ENCODE results near the gene LIPN.

Gene LIPN

DNA sequence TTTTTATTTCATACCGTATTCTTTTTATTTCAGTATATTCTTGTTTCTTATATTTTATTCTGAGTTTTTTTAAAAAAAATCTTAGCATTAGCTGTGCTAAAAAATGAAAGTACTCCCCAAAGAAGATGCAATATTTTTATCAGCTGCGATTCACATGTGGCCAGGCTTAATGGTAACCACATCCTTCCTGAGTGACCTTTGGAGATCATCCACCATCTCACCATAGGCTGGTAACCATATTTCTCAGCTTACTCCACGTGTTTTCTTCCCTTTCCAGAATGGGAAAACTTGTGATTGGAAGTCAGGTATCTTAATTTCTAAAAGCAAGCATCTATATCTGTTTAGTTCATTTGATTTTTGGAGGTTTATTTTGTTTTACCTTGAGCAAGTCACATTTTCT lies 23.9 kb downstream of the LIPN start:
- Histone ChIP-seq H3K36me3 (ENCODE audit: control insufficient read depth in 2 of 2, insufficient read depth in 2 of 2, low read length in 2 of 2) (no peaks in the 10 kb centered on the region), H3K27me3 (ENCODE audit: control insufficient read depth in 1 of 2, insufficient read depth in 2 of 2, low read length in 2 of 2) (no peaks in the 10 kb centered on the region), H3K27ac (ENCODE audit: low read length) (no peak overlapping the region), H3K9ac (ENCODE audit: low read length in 2 of 2) (no peak overlapping the region), H3K4me3 (ENCODE audit: low read length in 2 of 2) (no peak overlapping the region), H3K4me1 (ENCODE audit: control insufficient read depth, insufficient read depth, low read length) (no peaks in the 10 kb centered on the region), H3K9me3 (ENCODE audit: control insufficient read depth in 2 of 2, low read length in 2 of 2) (no peaks in the 10 kb centered on the region)

DNA sequence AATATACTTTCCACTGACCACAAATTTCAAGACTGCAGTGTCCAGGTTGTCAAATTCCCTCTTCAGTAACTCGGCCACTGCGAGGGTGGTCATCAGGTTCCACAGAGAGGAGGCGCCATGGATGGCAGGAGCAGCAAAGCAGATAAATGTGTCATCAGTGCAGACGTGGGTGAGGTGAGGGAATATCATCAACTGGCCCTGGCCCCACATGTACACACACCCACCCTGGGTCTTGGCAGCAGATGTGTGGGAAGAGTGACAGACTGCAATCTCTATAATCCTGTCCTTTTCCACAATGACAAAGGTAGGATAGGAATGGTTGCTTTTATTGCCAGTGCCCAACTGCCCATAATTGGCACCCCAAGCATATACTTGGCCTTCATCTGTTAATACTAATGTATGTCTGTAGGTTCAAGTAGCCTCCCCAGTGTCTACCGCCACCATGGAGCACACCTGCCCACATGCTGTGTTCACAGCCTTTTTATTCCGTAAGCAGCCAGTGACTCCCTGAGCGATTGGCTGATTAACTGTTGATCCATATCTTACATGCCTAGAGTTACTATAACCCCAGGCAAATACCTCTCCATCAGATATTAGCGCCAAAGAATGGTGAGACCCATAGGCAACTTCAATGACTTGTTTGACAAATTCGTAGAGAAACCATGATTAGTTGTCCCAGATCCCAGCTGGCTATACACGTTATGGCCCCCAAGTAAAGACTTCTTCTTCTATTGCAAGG lies 26.4 kb downstream of the LIPN start:
- H3K4me3 ChIP-seq (ENCODE audit: low read length in 2 of 2), result no peak overlapping the region
- no peak overlapping the region for H3K27ac ChIP-seq (ENCODE audit: low read length)
- H3K4me1 ChIP-seq (ENCODE audit: control insufficient read depth, insufficient read depth, low read length), result no peaks in the 10 kb centered on the region
- H3K9me3 ChIP-seq (ENCODE audit: control insufficient read depth in 2 of 2, low read length in 2 of 2), result no peaks in the 10 kb centered on the region
- H3K27me3 ChIP-seq (ENCODE audit: control insufficient read depth in 1 of 2, insufficient read depth in 2 of 2, low read length in 2 of 2), result no peaks in the 10 kb centered on the region
- H3K9ac ChIP-seq (ENCODE audit: low read length in 2 of 2), result no peak overlapping the region
- no peaks in the 10 kb centered on the region for H3K36me3 ChIP-seq (ENCODE audit: control insufficient read depth in 2 of 2, insufficient read depth in 2 of 2, low read length in 2 of 2)

DNA sequence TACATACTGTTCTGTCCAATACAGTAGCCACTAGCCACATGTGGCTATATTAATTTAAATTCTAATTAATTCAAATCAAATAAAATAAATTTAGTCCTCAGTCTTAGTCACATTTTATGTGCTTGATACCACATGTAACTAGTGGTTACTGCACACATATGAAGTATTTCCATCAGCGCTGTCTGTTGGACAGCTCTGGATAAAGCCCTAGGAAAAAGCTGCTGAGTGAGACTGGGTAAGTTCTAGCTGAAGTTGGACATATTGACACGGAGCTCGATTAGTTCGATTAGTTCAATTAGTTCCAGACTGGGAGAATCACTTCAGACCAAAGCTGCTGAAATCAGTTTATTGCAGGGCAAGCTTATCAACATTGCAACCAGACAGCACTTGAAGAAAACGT lies 27.6 kb downstream of the LIPN start:
- Histone ChIP-seq H3K9me3 (ENCODE audit: control insufficient read depth in 2 of 2, low read length in 2 of 2) (no peaks in the 10 kb centered on the region), H3K27me3 (ENCODE audit: control insufficient read depth in 1 of 2, insufficient read depth in 2 of 2, low read length in 2 of 2) (no peaks in the 10 kb centered on the region), H3K4me1 (ENCODE audit: control insufficient read depth, insufficient read depth, low read length) (no peaks in the 10 kb centered on the region), H3K36me3 (ENCODE audit: control insufficient read depth in 2 of 2, insufficient read depth in 2 of 2, low read length in 2 of 2) (no peaks in the 10 kb centered on the region), H3K9ac (ENCODE audit: low read length in 2 of 2) (no peak overlapping the region), H3K4me3 (ENCODE audit: low read length in 2 of 2) (no peak overlapping the region), H3K27ac (ENCODE audit: low read length) (no peak overlapping the region)

DNA sequence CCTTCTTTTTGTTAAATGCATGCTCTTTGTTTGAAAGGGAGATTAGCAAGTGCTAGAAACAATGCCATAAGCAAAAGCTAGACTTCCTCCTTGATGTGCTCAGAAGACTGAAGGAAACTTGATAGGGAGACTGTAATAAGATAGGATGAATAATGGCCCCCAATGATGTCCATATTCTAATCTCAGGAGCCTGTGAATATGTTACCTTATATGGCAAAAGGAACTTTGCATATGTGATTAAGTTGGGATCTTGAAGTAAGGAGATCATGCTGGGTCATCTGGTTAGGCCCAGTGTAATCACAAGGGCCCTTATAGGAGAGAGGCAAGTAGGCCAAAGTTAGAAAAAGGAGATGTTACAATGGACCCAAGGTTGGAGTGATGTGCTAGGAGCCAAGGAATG lies 29.1 kb downstream of the LIPN start:
- Histone ChIP-seq H3K4me1 (ENCODE audit: control insufficient read depth, insufficient read depth, low read length) (no peaks in the 10 kb centered on the region), H3K9me3 (ENCODE audit: control insufficient read depth in 2 of 2, low read length in 2 of 2) (no peaks in the 10 kb centered on the region), H3K4me3 (ENCODE audit: low read length in 2 of 2) (no peak overlapping the region), H3K27me3 (ENCODE audit: control insufficient read depth in 1 of 2, insufficient read depth in 2 of 2, low read length in 2 of 2) (no peaks in the 10 kb centered on the region), H3K36me3 (ENCODE audit: control insufficient read depth in 2 of 2, insufficient read depth in 2 of 2, low read length in 2 of 2) (no peaks in the 10 kb centered on the region), H3K9ac (ENCODE audit: low read length in 2 of 2) (no peak overlapping the region), H3K27ac (ENCODE audit: low read length) (no peak overlapping the region)

DNA sequence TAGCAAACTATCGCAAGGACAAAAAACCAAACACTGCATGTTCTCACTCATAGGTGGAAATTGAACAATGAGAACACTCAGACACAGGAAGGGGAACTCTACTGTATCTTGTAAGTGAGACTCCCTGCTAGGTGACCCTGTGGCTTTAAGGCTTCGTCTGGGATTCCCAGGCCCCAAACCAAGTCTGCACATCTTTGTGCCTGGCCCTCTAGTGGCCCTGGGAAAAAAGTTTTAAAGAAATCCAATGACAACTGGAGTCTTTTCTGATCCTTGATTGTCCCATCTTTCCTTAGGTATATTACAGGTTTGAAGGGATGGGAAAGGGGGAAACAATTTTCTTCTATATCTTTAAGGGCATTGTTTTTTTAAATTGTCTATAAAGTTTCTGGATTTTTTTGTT lies 32.1 kb downstream of the LIPN start:
- Histone ChIP-seq H3K4me3 (ENCODE audit: low read length in 2 of 2) (no peak overlapping the region), H3K36me3 (ENCODE audit: control insufficient read depth in 2 of 2, insufficient read depth in 2 of 2, low read length in 2 of 2) (no peaks in the 10 kb centered on the region), H3K4me1 (ENCODE audit: control insufficient read depth, insufficient read depth, low read length) (no peaks in the 10 kb centered on the region), H3K9me3 (ENCODE audit: control insufficient read depth in 2 of 2, low read length in 2 of 2) (no peaks in the 10 kb centered on the region), H3K27me3 (ENCODE audit: control insufficient read depth in 1 of 2, insufficient read depth in 2 of 2, low read length in 2 of 2) (no peaks in the 10 kb centered on the region), H3K9ac (ENCODE audit: low read length in 2 of 2) (no peak overlapping the region), H3K27ac (ENCODE audit: low read length) (no peak overlapping the region)

DNA sequence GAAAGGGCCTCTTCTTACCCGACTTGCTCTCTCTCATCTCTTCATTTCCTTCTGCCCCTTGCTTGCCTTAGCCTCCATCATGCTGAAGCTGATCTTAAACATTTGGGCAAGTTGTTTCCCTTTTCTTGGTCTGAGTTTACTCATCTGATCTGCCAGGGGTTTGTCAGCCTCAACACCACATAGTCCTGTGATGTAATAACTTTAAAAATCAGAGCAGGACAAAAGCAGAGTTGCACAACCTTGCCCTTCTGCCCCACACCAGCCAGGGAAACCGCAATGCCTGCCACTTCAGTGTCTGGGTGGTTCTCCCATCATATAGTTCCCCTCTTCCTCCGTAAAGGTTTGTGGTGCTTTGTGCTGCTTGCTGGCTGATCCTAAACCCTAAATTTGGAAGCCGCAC lies 32.8 kb downstream of the LIPN start:
- H3K4me3 ChIP-seq (ENCODE audit: low read length in 2 of 2), result no peak overlapping the region
- no peaks in the 10 kb centered on the region for H3K36me3 ChIP-seq (ENCODE audit: control insufficient read depth in 2 of 2, insufficient read depth in 2 of 2, low read length in 2 of 2)
- H3K27me3 ChIP-seq (ENCODE audit: control insufficient read depth in 1 of 2, insufficient read depth in 2 of 2, low read length in 2 of 2), result no peaks in the 10 kb centered on the region
- no peak overlapping the region for H3K9ac ChIP-seq (ENCODE audit: low read length in 2 of 2)
- H3K4me1 ChIP-seq (ENCODE audit: control insufficient read depth, insufficient read depth, low read length), result no peaks in the 10 kb centered on the region
- no peak overlapping the region for H3K27ac ChIP-seq (ENCODE audit: low read length)
- no peaks in the 10 kb centered on the region for H3K9me3 ChIP-seq (ENCODE audit: control insufficient read depth in 2 of 2, low read length in 2 of 2)

DNA sequence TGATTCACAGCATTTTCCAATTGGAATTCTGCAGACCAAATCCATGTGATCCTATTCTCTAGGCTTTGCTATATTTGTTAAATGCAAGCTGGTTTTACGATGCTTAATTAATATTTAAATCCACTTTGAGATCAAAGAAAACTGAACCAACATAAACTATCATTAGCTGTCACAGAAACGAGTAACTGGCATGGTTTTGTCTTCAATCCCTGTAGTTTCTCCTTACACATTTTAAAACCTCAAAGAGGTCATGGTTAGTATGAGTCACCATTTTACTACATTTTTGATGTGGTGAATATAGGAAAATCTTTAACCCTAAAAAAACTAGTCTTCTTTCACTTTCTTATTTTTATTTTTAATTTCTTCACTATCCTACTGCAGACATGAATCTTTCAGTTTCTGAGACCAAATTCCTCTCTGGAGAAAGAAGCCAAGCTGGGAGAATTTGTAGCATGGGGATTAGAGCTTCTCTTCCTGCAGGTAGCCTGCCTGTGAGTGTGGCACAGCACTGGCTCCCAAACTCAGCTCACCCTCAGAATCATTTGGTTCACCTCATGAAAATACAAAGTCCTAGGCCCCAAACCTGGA lies 34.0 kb downstream of the LIPN start:
- Histone ChIP-seq H3K9me3 (ENCODE audit: control insufficient read depth in 2 of 2, low read length in 2 of 2) (no peaks in the 10 kb centered on the region), H3K9ac (ENCODE audit: low read length in 2 of 2) (no peak overlapping the region), H3K4me1 (ENCODE audit: control insufficient read depth, insufficient read depth, low read length) (no peaks in the 10 kb centered on the region), H3K27ac (ENCODE audit: low read length) (no peak overlapping the region), H3K4me3 (ENCODE audit: low read length in 2 of 2) (no peak overlapping the region), H3K27me3 (ENCODE audit: control insufficient read depth in 1 of 2, insufficient read depth in 2 of 2, low read length in 2 of 2) (no peaks in the 10 kb centered on the region), H3K36me3 (ENCODE audit: control insufficient read depth in 2 of 2, insufficient read depth in 2 of 2, low read length in 2 of 2) (no peaks in the 10 kb centered on the region)

DNA sequence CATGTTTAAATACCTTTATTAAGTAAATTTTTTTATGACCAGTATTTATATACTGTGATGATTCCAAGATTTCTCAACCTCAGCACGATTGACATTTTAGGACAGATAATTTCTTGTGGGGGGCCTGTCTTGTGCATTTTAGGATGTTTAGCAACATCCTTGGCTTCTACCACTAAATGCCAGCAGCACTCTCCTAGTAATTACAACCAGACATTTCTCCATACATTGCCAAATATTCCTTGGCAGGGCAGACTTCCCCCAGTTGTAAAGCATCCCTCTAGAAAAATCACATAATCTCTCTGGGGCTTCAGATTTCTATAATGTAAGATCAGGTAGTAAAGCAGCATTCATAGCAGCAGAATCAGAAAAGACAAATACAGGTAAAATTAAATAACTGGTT lies 34.9 kb downstream of the LIPN start:
- Histone ChIP-seq H3K27me3 (ENCODE audit: control insufficient read depth in 1 of 2, insufficient read depth in 2 of 2, low read length in 2 of 2) (no peaks in the 10 kb centered on the region), H3K4me1 (ENCODE audit: control insufficient read depth, insufficient read depth, low read length) (no peaks in the 10 kb centered on the region), H3K36me3 (ENCODE audit: control insufficient read depth in 2 of 2, insufficient read depth in 2 of 2, low read length in 2 of 2) (no peaks in the 10 kb centered on the region), H3K9me3 (ENCODE audit: control insufficient read depth in 2 of 2, low read length in 2 of 2) (no peaks in the 10 kb centered on the region), H3K27ac (ENCODE audit: low read length) (no peak overlapping the region), H3K4me3 (ENCODE audit: low read length in 2 of 2) (no peak overlapping the region), H3K9ac (ENCODE audit: low read length in 2 of 2) (no peak overlapping the region)

DNA sequence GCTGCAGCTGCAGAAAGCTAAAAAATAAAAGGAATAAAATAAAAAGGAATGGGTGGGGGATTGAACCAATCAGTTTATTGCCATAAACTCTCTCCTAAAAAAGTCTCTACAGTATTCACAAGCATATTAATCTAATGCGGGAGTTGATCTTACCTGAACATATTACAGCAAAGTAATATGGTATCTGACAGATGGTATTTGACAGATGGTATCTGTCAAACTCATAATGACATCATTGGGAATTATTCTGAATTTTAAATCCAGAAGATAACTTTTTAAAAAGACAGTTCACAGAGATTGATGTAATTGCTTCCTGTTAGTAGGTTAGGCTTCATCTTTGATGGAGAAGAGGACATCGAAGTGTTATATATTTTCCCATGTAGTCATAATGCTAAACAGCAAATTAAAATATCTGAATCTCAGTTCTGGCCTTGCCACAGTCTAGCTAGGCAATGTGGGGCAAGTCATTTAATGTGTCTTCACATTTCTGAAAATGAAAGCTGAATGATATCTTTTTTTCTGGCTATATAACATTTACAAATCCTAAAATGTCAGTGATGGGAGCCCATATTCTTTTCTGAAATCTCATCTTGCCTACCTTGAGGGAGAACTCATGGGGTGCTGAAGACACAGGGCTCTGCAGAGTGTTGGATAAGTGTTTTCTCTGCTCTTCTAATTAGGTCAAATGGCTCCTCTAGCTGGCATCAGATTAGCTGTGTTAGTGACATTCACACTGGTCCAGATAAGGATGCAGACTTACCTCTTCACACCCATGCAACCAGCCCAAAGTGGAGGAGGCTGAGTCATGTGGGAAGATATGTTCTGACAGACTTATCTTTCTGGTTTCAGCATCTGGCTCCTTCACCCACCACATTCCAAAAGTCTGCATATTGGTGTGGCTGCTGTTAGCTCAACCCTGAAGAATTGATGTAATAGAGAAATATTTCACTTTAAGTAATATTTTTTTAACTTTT lies 40.6 kb downstream of the LIPN start:
- Histone ChIP-seq H3K36me3 (ENCODE audit: control insufficient read depth in 2 of 2, insufficient read depth in 2 of 2, low read length in 2 of 2) (no peaks in the 10 kb centered on the region), H3K4me3 (ENCODE audit: low read length in 2 of 2) (no peak overlapping the region), H3K27me3 (ENCODE audit: control insufficient read depth in 1 of 2, insufficient read depth in 2 of 2, low read length in 2 of 2) (no peaks in the 10 kb centered on the region), H3K9me3 (ENCODE audit: control insufficient read depth in 2 of 2, low read length in 2 of 2) (no peaks in the 10 kb centered on the region), H3K4me1 (ENCODE audit: control insufficient read depth, insufficient read depth, low read length) (no peaks in the 10 kb centered on the region), H3K9ac (ENCODE audit: low read length in 2 of 2) (no peak overlapping the region), H3K27ac (ENCODE audit: low read length) (no peak overlapping the region)

DNA sequence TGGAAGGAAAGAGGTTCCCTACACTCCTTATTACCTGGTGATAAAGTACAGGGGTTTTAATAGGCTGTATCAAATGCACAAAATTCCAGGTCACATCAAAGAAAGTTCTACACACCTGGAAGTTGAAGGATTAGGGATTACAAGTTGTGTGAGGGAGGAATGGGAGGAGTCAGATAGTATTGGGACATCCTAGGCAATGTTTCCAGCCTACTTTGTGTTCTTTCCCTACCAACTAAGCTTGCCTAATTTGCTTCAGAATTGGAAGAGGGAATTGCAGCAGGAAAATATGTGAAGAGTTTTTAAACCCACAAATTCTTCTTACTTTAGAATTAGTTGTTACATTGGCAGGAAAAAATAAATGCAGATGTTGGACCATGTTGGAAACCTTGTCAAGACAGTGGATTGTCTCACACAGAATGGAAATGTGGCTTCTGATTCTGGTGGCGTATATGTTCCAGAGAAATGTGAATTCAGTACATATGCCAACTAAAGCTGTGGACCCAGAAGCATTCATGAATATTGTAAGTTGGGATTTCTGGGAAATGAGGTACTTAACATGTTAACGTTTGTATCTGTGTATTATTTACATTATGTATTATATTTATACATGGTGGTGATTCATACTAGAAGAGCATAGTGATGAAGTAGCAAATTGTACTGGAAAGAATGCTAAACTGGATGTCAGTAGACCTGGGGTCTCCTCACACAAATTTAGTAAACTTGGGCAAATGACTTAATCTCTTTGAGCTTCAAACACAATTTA lies 42.9 kb downstream of the LIPN start, which contains the start of gene LIPM:
Gene LIPM, plus strand, starts transcription at position 208 of the 763 bp plus-strand sequence. Its CDS starts 167 bp downstream, at position 375.
- H3K9ac ChIP-seq (ENCODE audit: low read length in 2 of 2), result no peak within 1 kb of the TSS
- H3K27me3 ChIP-seq (ENCODE audit: control insufficient read depth in 1 of 2, insufficient read depth in 2 of 2, low read length in 2 of 2), result peaks cover 0 to 2% of the 10 kb centered on the region in 2 donors
- no peaks in the 10 kb centered on the region for H3K36me3 ChIP-seq (ENCODE audit: control insufficient read depth in 2 of 2, insufficient read depth in 2 of 2, low read length in 2 of 2)
- H3K4me3 ChIP-seq (ENCODE audit: low read length in 2 of 2), result no peak within 1 kb of the TSS
- no peaks in the 10 kb centered on the region for H3K9me3 ChIP-seq (ENCODE audit: control insufficient read depth in 2 of 2, low read length in 2 of 2)
- H3K27ac ChIP-seq (ENCODE audit: low read length), result no peak within 1 kb of the TSS
- no peaks in the 10 kb centered on the region for H3K4me1 ChIP-seq (ENCODE audit: control insufficient read depth, insufficient read depth, low read length)
